NCI-H524 (cell line): Measurements from ENCODE around the gene GBF1.

Experiments
- DNase-seq, 2 experiments: peaks; one replicate each; lab custom pipeline; 2025; lab: John Stamatoyannopoulos, UW

GBF1 gene

DNA sequence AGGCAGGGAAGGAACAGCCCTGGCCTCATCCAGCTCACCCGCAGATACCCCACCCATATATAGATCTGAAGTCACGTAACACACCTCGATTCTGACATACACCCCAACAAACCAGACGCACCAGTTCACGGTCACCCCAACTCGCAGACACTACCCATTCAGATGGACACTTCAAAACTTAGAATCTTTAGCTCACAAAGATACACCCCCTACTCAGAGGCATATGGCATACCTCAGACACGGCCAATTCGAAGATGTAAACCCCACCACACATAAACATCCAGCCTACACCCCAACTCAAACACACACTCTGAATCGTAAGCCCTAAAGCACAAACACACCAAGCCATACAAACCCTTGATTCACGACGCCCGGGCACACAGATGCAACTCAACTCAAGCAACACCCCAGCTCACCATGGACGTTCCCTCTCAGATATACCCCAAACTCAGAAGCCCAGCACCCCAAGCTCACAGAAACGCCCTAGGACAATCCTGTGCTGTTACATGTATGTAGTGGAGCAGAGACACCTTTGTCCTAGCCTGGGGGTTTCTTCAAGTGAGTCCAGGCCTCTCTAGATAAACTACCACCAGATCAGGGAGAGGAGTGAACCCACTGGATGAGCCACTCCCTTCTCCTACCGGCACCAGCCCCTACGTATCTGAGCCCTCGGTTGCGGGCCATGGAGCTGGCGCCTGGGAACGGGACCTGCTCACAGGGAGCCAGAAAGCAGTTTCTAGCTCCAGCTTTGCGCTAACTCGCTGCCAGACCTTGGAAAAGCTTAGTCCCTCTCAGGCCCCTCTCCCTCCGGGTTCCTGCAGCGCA is 164.5 kb downstream of the GBF1 start:
- no peak for DNase-seq

DNA sequence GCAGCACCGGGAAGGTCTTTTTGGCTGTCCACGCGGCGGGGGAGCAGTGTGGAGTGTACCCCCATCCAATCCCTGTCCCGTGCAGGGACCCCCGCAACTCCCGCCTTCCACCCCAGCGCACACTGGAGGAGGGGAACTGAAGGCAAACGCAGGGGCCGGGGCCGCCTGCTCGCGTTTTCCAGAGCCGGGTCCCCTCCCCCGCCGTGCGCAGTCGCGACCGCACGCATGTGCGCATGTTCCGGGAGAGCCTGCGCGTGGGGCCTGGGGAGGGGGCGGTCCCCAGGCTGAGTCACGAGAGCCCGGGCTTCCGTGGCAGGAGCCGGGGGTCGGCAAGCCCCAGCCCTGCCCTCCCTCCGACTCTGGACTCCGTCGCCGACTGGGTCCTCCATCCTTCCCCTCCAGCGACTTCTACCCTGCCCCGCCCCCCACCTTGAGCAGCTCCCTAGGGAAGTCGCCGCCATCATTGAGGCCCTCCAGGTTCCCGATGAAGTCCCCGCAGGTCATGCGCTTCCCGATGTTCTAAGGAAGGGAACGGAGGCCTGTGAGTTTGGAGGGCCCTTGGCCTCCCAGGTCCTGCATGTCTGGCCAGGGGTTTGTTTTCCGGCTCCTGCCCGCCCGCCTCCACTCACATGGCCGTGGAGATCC is 165.2 kb downstream of the GBF1 start:
- no peak for DNase-seq

DNA sequence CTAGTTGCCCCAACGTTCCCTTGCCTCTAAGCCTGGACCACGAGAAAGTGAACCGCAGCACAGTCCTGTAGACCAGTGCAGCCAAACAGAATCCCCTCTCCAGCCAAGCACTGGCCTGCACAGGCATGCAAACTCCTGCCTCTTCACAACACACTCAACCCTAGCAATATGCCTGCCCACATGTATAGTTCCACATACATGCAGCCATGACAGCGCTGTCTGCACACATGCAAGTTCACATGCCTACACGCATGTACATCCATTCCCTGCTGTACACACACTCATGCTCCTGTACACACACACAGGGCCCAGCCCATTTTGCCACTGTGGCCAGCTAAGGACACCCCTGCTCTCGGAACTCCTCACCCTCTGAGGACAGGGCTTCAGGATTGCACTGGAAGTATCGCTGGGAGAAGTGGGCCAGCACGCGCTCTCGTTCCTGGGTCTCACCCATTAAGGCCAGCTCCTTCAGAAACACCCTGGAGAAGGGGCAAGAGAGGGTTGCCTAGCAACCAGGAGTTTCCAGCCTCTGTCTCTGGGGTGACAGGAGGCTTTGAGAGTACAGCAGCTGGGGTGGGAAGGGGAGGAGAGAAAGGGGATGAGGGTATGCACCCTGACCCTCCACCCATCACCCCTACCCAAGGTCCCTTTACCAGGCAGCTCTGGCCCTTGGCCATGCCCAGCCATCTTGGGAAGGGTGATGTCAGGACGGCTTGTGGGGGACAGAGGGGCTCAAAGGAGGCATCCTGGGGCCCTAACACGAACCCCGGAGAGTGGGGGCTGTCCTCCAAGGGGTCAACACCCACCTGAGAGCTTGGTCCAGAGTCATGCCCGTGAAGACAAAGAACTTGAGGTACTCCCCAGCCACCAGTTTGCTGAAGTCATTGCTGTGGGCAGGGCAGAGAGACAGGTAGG is 166.3 kb downstream of the GBF1 start:
- DNase-seq = peak in 1 of 2 experiments; percentile 43

DNA sequence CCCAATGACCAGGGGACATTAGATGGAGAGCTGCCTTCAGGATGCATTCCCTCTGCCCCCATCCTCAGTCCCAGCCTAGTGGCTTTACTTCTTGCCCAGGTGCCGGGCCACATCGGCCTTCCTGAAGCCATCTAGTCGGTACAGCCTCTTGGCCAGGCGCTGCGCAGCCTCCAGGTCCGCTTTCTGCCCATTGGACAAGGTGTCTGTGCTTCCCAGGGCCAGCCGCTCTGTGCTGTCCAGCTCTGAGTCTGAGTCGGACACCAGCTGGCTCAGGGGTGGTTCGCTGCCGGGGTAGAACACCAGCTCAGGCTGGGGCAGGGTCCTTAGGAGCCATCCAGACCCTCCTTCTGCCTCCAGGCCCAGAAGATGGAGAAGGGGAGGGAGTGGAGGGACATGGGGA is 167.0 kb downstream of the GBF1 start:
- no peak for DNase-seq

DNA sequence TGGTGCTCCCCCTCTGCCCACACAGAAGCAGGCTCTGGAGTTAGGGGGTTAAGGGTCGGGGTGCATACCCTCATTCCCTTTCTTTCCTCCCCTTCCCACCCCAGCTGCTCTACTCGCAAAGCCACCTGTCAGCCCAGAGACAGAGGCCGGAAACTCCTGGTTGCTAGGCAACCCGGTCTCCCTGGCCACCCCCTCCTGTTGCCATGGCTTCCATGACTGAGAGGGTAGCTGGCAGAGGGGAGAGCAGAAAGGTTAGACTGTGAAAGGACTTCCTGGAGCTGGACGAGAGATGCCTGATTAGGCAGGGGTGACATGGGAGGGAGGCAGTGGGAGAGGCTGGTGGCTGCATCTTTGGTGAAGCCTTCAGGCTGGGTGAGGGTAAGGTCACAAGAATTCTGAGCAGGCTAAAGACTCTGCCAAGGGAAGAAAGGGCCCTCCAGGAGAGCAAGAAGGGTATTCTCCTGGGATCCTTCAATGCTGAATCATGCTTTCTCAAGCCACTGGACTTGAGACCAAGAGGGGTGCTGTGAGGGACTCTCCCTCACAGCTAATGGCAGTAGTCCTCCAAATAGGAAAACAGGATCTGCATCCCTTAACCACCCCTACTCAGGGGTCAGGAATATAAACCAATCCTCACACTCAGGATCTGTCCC is 167.8 kb downstream of the GBF1 start:
- DNase-seq = peak; percentile 19 to 71

DNA sequence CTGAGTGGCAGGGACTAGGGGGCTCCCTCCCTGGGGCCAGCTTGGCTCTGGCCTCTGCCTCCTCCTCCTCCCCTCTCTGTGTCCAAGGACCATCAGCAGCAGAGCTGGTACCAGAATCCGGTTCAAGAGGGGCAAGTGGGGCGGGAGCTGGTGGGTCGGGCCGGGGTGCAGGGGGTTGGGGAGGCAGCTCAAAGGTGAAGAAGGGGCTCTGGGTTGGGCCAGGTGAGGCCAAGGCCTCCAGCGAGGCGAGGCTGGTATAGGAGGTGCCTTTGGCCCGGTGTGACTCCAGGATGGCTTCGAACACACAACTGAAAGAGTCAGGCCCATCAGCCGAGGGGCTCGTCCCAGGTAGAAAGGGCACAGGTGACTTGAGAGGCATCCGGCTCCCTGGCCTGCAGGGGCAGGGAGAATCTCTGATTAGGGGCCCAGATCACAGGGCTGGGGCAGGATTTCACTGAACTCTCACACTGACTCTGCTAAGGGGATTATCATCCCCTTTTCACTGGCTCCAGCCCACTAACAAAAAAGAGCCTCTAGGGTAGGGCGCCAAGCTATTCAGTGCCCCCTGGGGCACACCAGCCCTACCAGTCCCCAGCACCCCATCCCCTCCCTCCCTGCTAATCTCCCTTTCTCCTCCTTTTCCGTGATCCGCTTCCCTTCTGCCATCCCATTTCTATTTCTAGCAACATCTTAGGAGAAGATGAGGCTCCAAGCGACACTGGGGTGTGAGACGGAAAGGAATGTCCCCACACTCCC is 168.7 kb downstream of the GBF1 start:
- no peak for DNase-seq

DNA sequence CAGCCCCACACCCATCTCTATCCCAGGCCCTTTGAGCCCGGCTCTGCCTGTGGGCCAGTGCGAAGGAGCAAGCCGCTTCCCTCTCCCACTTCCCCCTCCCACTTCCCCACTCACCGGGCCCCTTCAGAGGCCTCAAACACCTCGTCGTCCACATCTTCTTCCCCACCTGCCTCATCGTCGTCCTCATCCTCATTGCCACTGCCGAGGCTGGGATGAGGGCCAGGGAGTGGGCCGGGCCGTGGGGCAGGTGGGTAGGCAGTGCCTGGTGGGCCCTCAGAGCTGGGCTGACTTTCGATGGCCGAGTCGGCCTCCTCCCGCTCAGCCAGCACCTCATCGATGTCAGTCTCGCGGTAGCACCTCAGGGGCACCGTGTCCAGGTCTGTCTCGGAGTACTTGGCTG is 169.4 kb downstream of the GBF1 start:
- DNase-seq = no peak

DNA sequence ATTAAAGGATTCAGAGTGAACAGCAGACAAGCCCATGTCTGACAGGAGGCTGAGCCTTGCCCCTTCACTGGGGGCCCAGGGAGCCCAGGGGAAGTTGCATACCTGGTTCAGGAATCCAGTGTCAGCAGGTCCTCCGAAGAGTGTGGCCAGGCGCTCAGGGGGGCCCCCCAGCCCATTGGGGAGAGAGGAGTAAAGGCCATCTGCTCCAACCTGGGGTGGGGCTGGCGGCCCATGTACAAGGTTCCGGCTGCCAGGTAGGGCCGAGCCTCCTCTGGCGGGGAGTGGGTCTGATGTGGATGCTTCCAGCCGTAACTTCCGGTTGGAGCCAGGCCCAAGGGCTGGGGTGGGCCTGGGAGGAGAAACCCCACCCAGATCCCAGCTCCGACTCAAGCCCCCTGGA is 171.0 kb downstream of the GBF1 start:
- no peak for DNase-seq

DNA sequence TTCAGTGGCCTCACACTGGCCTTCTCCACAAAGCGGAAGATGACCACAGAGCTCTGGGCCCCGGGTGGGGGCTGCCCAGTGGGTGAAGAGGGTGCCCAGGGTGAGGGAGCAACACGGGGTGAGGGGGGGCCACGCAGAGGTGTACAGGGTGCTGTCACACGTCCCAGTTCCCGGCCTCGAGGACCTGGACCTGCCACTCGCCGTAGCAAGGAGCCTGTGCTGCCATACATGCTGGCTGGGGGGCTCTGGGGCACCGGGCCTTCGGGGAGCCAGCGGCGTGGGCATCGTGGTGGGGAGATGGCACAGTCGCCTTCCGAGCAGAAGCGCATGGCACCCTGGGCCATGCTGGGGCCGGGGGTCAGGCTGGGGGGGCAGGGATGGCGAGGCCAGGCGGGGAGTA is 171.4 kb downstream of the GBF1 start:
- DNase-seq = no peak

DNA sequence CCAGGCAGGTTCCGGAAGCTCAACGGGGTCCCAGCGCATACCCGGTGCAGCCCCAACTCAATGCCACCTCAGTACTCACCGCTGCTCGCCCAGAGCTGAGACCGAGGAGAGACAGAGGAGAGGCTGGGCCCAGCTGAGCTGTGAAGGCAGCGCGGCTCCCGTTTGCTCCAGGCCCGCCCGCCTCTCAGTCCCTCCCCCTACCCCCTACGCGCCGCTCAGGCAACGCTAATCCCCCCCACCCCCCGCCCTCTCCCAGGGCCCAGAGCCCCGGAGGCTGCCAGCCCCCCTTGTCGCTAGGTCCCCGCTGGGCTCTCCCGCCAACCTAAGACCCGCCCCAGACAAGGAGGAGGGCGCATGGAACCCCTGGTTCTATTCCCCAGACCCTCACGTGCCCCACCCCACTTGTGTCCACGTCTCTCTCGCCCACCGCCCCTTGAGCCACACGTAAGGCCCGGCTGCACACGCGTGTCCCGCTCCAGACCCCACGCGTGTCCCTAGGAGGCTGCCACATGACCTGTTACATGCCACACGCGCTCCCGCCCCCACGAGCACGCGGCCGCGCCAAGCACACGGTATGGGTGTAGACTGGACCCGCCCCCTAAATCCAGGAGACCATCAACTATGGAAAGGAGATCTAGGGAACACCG is 173.4 kb downstream of the GBF1 start, which contains the start of gene PSD:
PSD (minus strand) TSS at position 164 of the 647 bp plus-strand sequence. CDS start 1,747 bp downstream, outside the sequence.
- DNase-seq = peak; percentile 62 to 72

DNA sequence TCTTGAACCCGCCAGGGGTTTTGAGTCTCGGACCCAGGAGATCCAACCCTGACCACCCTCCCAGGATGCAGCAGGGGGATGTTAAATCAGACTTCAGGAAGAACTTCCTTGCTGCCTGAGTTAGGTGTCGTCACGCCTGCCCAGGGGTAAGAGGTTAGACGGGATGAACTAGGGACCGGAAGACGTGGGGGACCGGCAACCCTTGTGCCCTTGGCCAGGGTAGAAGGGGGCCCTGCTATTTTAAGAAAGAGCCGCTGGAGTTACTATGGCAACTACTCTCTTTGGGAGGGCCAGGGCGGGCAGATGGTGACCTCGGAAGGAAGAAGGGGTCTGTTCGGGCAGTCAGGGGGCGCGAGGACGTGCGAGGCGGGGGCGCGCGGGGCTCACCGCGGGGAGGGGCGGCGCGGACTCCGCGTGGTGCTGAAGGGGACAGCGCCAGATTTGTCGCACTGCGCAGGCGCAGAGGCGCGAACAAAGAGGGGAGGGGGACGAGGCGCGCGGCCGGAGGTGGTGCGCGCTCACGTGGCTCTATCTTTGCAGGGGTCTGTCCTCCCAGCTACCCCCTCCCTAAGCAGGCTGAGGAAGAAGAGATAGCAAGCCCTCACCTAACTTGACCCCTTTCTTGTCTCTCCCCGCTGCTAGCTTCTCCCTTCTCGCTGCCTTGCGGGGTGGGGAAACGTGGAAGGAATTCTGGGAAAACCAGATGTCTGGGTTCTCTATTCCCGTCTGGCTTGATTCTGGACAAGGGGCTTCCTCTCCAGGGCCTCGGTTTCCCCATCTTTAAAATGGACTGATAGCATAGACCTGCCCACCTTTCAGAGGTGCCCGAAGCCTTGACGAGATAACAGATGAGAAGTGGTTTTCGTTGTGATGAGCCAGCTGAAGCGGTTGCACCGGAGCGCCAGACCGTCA is 174.2 kb downstream of the GBF1 start:
- peak; percentile 62 to 69 for DNase-seq

DNA sequence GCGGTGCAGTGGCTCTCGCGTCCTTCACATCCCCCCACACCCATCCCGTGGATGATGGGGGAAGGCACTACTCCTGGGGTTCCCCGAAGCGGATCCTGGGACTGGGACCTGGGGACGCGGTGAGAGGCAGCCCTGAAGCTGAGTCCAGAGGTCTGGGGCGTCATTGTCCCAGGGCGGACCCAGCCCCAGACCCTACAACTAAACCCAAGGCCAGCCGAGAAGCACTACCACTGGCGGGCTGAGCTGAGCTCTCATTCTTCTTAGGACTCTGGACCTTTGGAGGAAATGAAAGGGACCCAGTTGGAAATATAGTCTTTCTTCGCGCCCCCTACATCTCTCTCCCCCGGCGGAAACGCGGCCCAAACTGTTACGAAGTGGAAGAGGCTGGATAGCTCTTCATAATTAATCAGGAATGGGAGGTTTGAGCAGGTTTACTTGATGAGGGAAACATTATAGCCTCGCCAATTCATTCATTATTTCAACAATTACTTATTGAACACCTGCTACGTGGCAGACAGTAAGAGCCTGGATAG is 174.9 kb downstream of the GBF1 start:
- DNase-seq = no peak

DNA sequence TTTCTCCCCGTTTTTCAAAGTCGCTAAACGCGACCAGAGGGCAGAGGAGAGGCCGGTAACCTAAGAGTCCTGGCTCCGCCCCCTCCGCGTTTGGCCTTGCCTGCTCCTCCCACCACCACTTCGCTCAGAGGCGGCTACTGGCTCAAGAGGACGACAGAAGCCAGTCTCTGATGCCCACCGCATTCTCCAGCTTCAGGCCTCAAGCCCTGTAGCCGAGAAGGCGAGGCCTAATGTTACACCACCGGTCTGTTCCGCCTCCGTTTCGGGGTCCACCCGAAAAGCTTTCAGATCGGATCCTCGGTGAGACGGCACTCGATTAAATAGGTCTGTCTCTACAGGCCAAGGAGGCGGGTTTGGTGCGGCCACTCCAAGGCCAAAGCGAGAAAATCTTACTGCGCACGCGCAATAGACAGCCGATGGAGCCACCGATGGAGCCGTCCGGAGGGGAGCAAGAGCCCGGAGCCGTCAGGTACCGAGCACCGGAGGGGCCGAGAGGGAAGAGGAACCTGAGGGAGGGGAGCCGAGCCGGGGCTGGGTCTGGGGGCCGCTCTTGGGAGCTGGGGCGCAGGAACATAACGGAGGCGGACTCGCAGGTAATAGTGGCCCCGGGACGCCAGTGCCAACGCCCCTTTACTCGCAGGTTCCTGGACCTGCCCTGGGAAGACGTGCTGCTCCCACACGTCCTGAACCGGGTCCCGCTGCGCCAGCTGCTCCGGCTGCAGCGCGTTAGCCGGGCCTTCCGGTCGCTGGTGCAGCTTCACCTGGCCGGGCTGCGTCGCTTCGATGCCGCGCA is 175.6 kb downstream of the GBF1 start, which contains the start of gene FBXL15:
FBXL15 (plus strand) TSS at position 123 of the 793 bp plus-strand sequence; CDS start at position 417, 294 bp downstream.
- peak; percentile 76 to 87 for DNase-seq

DNA sequence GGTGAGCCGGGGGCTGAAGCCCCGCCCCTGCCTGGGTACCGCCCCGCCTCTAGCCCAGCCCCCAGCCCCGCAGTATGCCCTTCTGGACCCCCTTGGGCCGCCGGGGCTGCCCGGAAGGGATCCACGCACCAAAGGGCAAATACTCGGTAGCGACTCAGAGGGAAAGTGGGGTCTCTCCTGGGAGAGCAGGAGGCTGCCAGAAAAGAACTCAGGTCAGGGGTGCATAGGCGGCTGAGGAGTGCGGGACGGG is 176.1 kb downstream of the GBF1 start:
- DNase-seq = no peak

DNA sequence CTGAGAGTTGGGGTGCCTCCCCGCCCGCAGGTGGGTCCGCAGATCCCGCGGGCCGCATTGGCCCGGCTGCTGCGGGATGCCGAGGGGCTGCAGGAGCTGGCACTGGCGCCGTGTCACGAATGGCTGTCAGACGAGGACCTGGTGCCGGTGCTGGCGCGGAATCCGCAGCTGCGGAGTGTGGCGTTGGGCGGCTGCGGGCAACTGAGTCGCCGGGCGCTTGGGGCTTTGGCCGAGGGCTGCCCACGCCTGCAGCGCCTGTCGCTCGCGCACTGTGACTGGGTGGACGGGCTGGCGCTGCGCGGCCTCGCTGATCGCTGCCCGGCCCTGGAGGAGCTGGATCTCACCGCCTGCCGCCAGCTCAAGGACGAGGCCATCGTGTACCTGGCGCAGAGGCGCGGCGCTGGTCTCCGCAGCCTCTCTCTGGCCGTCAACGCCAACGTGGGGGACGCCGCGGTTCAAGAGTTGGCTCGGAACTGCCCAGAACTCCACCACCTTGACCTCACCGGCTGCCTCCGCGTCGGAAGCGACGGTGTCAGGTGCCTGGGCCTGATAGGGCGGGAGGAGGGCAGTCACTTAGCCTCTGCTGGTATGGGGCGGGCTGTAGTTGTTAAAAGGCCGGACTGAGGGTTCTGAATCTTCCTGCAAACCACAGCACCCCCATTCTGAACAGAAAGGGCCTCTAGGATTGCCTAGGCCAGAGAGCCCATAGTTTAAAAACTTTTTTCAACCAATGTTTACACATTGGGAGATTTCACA is 176.6 kb downstream of the GBF1 start:
- no peak for DNase-seq

DNA sequence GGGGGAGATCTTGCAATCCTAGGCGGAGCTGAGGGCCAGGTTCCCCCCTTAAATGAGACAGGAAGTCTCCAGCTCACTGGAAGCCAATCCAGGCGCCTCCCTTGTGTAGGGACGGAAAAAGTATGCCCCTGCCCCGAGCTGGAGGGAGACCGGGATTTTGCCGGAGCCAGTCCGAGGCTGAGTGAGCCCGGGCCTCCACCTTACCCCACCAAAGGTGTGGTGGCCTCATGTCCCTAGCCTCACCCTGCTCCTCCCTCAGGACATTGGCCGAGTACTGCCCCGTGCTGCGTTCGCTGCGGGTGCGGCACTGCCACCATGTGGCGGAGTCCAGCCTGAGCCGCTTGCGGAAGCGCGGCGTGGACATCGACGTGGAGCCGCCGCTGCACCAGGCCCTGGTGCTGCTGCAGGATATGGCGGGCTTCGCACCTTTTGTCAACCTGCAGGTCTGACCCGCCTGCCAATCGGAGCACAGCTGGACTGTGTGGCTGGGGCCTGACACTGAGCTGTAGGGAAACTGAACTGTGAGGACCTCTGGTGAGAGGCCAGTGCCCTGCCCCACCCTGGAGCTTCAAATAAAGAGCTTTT is 177.3 kb downstream of the GBF1 start:
- DNase-seq = no peak

DNA sequence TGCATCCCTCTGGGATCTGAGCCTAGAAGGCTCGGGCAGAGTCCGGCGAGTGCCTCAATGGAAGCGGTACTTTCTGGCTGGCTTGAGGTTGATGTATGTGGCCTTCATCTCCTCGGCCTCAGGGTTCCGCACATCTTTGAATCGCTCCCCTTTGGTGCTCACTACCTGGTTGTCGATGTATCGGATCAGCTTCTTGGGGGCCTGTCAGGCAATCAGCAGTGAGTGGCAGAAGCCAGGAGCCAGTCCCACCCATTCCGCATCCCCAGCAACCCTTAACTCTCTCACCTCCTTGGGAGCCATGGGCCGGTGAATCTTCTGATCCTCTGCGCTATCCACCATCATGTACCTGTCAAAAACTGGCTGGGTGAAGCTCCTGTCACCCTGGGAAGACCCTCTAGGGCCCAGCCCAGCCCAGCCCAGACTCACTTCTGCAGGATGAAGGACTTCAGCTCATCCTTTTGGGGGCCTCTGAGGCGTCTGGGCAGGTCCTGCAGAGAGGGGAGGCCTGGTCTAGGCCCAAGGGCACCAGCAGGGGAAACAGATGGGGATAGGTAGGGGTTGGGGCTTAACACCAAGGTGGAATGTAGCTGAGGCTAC is 178.1 kb downstream of the GBF1 start:
- no peak for DNase-seq
